Mononuclear cell (primary cell): Measurements from ENCODE around the gene SMIM22. TPM values are rescaled to one million over a fixed set of nuclear protein-coding genes. Genes with fewer than 3 reads are reported as not detected.

Source experiments
- H3K27me3 ChIP-seq: 2 replicates; pipeline ENCODE4 v1.6.0; 2011; ENCODE audit warnings: low read length, control low read depth; ENCODE audit not compliant: insufficient read depth
- H3K4me1 ChIP-seq: 2 replicates; pipeline ENCODE4 v1.5.1; 2011; ENCODE audit warnings: mild to moderate bottlenecking, low read length, control low read depth; ENCODE audit not compliant: insufficient read depth
- H3K4me3 ChIP-seq: 2 replicates; pipeline ENCODE4 v1.5.1; 2011; ENCODE audit warnings: mild to moderate bottlenecking, low read length, moderate library complexity
- H3K9me3 ChIP-seq: 2 replicates; pipeline ENCODE4 v1.5.1; 2011; ENCODE audit warnings: low read depth, mild to moderate bottlenecking, control low read depth, low read length
- total RNA-seq: library from RNA; depleted of rRNA; stranded (reverse); fragments of >200 nt; gene quantifications from one replicate; pipeline ENCODE4 v1.2.3, GENCODE V29; 2012

Gene SMIM22
- total RNA-seq, 1 donor, result not detected

DNA sequence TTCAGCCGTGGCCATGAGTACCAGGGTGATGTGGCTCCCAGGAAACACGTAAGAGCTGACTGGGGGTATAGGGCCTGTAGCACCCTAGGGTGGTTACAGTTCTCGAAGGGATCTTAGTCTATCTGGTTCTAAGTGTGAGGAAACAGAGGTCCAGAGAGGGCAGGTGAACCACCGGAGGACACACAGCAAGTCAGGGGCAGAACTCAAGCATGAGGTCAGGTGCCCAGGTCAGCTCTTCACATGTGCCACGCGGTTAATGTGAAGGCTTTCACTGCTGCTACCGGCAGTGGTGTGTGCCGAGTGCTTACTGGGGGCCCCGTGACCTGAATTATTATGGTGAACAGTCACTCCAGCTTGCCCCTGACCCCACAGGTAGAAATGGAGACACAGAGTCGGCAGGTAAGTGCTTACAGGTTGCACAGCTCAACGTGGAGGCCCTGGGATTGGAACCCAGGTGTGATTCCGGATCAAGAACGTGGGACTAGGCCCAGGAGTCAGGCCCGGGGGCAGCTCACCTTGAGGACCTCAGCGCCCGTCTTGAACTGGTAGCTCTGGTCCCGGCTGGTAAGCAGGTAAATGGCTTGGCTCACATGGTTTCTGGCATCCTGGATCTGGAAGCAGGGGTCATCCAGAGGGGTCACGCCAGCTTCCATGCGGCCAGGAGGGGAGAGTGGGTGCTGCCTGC lies 4.1 kb downstream of the SMIM22 start:
- peaks cover 31% of the 10 kb centered on the region for H3K4me1 ChIP-seq
- no peaks in the 10 kb centered on the region for H3K9me3 ChIP-seq
- H3K4me3 ChIP-seq, result no peak overlapping the region
- no peaks in the 10 kb centered on the region for H3K27me3 ChIP-seq

- peaks cover 34% of the 10 kb centered on the region for H3K4me1 ChIP-seq
- H3K4me3 ChIP-seq, result no peak overlapping the region
- no peaks in the 10 kb centered on the region for H3K9me3 ChIP-seq
- no peaks in the 10 kb centered on the region for H3K27me3 ChIP-seq
These were observed 5.3 kb downstream of the SMIM22 start for GRCh38 chr16:4800290-4801041.

- peaks cover 34% of the 10 kb centered on the region for H3K4me1 ChIP-seq
- H3K27me3 ChIP-seq, result no peaks in the 10 kb centered on the region
- peak overlapping the region; percentile 70 for H3K4me3 ChIP-seq
- H3K9me3 ChIP-seq, result no peaks in the 10 kb centered on the region
These were observed 6.1 kb downstream of the SMIM22 start for GRCh38 chr16:4801051-4801961.

- H3K4me1 ChIP-seq, result peaks cover 34% of the 10 kb centered on the region
These were observed 6.9 kb downstream of the SMIM22 start, which contains the start of gene ROGDI for GRCh38 chr16:4801962-4802658. TSS of gene ROGDI (minus strand) at chr16:4802633. CDS start at chr16:4802571, 62 bp downstream.

DNA sequence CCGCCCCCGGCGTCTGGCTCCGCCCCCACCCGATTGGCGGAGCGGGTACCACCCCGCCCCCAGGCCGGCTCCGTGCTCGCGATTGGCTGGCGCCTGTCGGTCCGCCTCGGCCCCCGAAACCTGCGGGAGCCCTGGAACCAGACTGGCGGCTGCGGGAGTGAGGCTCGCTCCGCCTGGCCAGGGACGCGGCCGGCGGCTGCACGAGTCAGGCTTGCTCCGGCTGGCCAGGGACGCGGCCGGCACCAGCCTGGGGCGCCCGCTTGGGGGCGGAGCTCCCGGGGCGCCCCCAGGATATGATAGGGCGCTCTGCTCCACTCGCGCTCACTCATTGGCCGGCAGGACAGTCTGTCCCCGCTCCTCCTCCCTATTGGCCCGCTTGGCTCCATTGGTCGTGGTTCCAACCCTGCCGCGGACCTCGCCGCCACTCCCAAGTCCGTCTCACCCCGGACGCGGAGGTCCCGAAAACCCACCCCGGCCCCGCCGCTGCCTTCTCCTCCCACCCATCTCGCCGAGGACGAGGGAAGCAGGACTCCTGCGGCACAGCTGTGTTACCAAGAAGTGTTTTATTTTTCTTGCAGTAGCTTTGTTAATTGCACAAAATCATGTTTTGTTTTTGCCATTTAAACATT lies 7.6 kb downstream of the SMIM22 start:
- H3K4me1 ChIP-seq, result peaks cover 34% of the 10 kb centered on the region
- peak overlapping the region; percentile 70 for H3K4me3 ChIP-seq
- no peaks in the 10 kb centered on the region for H3K27me3 ChIP-seq
- H3K9me3 ChIP-seq, result no peaks in the 10 kb centered on the region

More at GRCh38 chr16:4801962-4802658, 6.9 kb downstream of the SMIM22 start, which contains the start of gene ROGDI:
- H3K27me3 ChIP-seq, result no peaks in the 10 kb centered on the region
- peak within 1 kb of the TSS; percentile 70 for H3K4me3 ChIP-seq
- H3K9me3 ChIP-seq, result no peaks in the 10 kb centered on the region

DNA sequence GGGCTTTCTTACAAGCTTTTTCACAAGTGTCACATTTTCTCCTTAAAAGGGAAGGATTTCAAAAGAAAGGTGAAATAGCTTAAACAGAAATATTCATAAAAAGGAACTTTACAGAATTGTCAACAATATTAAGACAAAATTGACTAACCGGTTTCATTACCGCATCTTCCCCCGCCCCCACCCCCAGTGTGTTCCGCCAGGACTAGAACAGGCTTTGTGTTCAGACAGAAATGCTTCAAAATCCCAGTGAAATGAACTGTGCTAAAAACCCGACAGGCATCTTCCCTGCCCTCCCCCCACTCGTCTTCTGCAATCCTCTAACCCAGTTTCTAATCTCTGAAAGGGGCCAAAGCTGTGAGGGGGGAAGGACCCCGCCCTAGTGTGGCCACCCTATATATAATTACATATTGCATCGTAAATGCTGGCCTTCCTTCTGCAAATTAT lies 8.3 kb downstream of the SMIM22 start:
- no peak overlapping the region for H3K4me3 ChIP-seq
- H3K27me3 ChIP-seq, result no peaks in the 10 kb centered on the region
- H3K9me3 ChIP-seq, result no peaks in the 10 kb centered on the region
- peaks cover 34% of the 10 kb centered on the region for H3K4me1 ChIP-seq

- Histone ChIP-seq H3K4me1 (peaks cover 34% of the 10 kb centered on the region), H3K9me3 (no peaks in the 10 kb centered on the region), H3K4me3 (no peak overlapping the region), H3K27me3 (no peaks in the 10 kb centered on the region)
These were observed 9.0 kb downstream of the SMIM22 start for GRCh38 chr16:4803898-4804762.

DNA sequence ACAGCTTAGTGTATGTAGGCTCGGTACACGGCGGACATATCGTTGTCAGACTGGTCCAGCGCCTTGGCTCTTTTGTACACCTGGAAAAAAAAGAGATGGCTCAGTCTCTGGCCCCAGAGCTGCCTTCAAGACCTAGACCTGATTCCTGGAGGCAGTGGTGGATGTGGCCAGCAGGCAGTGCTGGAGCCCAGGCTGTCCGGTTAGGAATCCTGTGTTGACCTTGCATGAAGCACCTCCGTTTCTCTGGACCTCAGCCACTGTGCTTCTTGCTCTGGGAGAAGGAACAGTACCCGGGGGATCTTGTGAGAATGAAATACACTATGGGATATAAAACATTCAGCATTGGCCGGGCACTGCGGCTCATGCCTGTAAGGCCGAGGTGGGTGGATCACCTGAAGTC lies 10.1 kb downstream of the SMIM22 start:
- Histone ChIP-seq H3K9me3 (no peaks in the 10 kb centered on the region), H3K4me1 (peaks cover 32% of the 10 kb centered on the region), H3K27me3 (no peaks in the 10 kb centered on the region), H3K4me3 (no peak overlapping the region)

DNA sequence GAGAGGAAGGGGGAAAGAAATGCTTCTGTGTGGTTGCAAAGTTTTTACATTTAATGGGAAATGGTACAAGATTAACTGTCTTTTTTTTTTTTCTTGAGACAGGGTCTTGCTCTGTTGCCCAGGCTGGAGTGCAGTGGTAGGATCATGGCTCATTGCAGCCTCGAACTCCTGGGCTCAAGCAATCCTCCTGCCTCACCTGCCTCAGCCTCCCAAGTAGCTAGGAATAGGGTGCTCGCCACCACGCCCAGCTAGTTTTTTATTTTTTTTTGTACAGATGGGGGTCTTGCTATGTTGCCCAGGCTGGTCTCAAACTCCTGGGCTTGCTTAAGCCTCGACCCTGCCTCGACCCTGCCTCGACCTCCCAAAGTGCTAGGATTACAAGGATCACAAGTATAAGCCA lies 11.1 kb downstream of the SMIM22 start:
- Histone ChIP-seq H3K9me3 (no peaks in the 10 kb centered on the region), H3K27me3 (no peaks in the 10 kb centered on the region), H3K4me3 (no peak overlapping the region), H3K4me1 (peaks cover 21% of the 10 kb centered on the region)

GRCh38 chr16:4811242-4811641 lies 16.1 kb downstream of the SMIM22 start:
- H3K4me1 ChIP-seq, result no peaks in the 10 kb centered on the region
- H3K27me3 ChIP-seq, result no peaks in the 10 kb centered on the region
- no peaks in the 10 kb centered on the region for H3K9me3 ChIP-seq

GRCh38 chr16:4811773-4812172 lies 16.6 kb downstream of the SMIM22 start:
- H3K4me3 ChIP-seq, result no peak overlapping the region
- H3K9me3 ChIP-seq, result no peaks in the 10 kb centered on the region
- H3K27me3 ChIP-seq, result no peaks in the 10 kb centered on the region
- no peaks in the 10 kb centered on the region for H3K4me1 ChIP-seq

More at GRCh38 chr16:4811242-4811641, 16.1 kb downstream of the SMIM22 start:
- no peak overlapping the region for H3K4me3 ChIP-seq

DNA sequence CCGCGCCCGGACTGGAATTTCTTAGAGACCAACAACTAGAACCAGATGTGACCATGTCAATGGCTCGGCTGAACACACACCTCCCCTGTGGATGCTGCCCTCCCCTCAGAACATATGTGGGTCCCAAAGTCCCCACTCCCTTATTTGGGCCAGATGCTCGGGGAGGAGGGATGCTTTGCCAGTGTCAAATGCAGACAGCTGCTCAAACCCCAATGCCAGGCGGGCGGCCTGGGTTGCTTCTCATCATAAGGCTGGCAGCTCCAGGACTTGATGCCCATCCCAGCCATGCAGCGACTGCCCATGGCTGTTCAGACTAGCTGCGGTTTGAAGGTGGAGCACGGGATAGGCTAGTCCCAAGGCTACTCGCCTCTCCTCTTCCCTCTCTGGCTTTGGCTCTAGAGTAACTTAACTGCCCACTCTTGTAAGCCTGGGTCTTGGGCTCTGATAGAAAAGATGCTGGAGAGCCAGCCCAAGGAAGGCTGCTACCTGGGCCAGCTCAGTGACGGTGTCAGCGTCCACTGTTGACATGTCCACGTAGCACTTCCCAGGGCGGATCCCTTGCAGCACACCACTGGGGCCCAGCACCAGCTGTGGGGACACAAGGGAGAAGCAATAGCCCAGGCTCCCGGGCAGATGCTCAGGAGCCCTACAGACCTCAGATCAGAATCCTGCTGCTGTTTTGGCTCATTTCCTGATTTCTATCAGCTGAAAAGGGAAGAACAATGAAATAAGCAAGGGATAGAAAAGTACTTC lies 18.3 kb downstream of the SMIM22 start:
- Histone ChIP-seq H3K9me3 (no peaks in the 10 kb centered on the region), H3K4me3 (no peak overlapping the region), H3K27me3 (no peaks in the 10 kb centered on the region), H3K4me1 (no peaks in the 10 kb centered on the region)

DNA sequence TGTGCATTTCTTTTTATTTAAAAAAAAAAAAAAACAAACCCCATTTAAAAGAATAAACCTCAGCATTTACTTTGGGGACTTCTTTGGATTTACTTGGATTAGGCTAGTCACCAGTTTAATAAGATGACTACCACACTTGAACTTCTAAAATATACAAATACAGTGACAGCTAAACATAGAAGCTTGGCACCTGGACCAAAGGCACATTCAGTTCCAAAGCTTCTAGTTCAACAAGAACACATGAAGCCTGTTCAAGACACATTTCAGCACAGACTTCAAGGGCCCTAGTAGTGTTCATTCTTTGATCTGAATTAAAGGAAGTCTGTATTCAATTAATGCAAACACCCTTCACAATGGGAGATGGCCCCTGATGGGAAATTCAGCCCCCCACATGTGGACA lies 18.9 kb downstream of the SMIM22 start:
- Histone ChIP-seq H3K9me3 (no peaks in the 10 kb centered on the region), H3K4me1 (no peaks in the 10 kb centered on the region), H3K4me3 (no peak overlapping the region), H3K27me3 (no peaks in the 10 kb centered on the region)
